ENCODE measurements around the gene PPP3CA.

GRCh38 chr4:101019941-101020401 lies 327.4 kb downstream of the PPP3CA start:
- TF ChIP-seq, protein P1, sequence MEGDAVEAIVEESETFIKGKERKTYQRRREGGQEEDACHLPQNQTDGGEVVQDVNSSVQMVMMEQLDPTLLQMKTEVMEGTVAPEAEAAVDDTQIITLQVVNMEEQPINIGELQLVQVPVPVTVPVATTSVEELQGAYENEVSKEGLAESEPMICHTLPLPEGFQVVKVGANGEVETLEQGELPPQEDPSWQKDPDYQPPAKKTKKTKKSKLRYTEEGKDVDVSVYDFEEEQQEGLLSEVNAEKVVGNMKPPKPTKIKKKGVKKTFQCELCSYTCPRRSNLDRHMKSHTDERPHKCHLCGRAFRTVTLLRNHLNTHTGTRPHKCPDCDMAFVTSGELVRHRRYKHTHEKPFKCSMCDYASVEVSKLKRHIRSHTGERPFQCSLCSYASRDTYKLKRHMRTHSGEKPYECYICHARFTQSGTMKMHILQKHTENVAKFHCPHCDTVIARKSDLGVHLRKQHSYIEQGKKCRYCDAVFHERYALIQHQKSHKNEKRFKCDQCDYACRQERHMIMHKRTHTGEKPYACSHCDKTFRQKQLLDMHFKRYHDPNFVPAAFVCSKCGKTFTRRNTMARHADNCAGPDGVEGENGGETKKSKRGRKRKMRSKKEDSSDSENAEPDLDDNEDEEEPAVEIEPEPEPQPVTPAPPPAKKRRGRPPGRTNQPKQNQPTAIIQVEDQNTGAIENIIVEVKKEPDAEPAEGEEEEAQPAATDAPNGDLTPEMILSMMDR (conservative IDR thresholded peaks at IDR 0.05 in 1 of 2, IDR thresholded peaks at IDR 0.05 in 1 of 2; ENCODE audit: low read depth in 1 of 2, low read length in 2 of 2) = no peak
- TF ChIP-seq EZH2 (IDR thresholded peaks at IDR 0.05; ENCODE audit: low read length, missing control alignments) = no peak
